Mucosa of stomach (tissue), 1 donor: ENCODE results near the gene NAIF1.

Experiments
- H3K27me3 ChIP-seq: one replicate; pipeline ENCODE4 v1.7.0; 2013; ENCODE audit warnings: mild to moderate bottlenecking, low read length; ENCODE audit not compliant: control insufficient read depth, insufficient read depth
- H3K36me3 ChIP-seq: one replicate; pipeline ENCODE4 v1.7.0; 2013; ENCODE audit warnings: low read length; ENCODE audit not compliant: control insufficient read depth, insufficient read depth
- H3K4me1 ChIP-seq: one replicate; pipeline ENCODE4 v1.7.0; 2013; ENCODE audit warnings: mild to moderate bottlenecking, low read length; ENCODE audit not compliant: control insufficient read depth, insufficient read depth
- H3K4me3 ChIP-seq: one replicate; pipeline ENCODE4 v1.7.0; 2013; ENCODE audit warnings: low read length
- H3K9ac ChIP-seq: one replicate; pipeline ENCODE4 v1.7.0; 2013; ENCODE audit warnings: mild to moderate bottlenecking, low read length, moderate library complexity
- H3K9me3 ChIP-seq: one replicate; pipeline ENCODE4 v1.7.0; 2013; ENCODE audit warnings: mild to moderate bottlenecking, low read length, moderate library complexity; ENCODE audit not compliant: control insufficient read depth
- donor health status: Pancreatic carcinoma.

The NAIF1 gene

DNA sequence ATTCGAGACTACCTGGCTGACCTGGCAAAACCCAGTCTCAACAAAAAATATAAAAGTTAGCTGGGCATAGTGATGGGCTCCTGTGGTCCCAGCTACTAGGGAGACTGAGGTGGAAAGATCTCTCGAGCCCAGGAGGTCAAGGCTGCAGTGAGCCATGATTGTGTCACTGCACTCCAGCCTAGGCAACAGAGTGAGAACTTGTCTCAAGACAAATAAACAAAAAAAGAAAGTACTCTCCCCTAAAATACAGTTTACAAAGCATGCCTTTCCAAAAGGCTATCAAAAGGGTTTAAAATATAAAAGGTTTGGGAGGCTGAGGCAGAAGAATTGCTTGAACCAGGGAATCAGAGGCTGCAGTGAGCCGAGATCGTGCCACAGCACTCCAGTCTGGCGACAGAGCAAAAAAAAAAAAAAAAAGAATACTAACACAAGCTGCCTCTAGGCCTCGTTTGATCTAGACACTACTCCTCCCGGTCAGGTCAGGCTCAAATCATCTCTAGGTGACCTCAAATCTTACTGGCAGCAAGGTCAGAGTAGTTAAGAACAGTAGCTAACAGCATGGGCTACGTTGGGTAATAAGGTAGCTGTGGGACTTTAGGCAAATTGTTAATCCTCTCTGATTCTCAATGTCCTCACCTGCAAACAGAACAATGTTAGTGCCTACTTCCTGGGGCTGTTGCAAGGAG, 9.3 kb downstream of the NAIF1 start:
- H3K4me3 ChIP-seq: no peak overlapping the region
- no peaks in the 10 kb centered on the region for H3K27me3 ChIP-seq
- peaks cover 22% of the 10 kb centered on the region for H3K4me1 ChIP-seq
- no peak overlapping the region for H3K9ac ChIP-seq
- H3K9me3 ChIP-seq: no peaks in the 10 kb centered on the region
- peaks cover 7% of the 10 kb centered on the region for H3K36me3 ChIP-seq

DNA sequence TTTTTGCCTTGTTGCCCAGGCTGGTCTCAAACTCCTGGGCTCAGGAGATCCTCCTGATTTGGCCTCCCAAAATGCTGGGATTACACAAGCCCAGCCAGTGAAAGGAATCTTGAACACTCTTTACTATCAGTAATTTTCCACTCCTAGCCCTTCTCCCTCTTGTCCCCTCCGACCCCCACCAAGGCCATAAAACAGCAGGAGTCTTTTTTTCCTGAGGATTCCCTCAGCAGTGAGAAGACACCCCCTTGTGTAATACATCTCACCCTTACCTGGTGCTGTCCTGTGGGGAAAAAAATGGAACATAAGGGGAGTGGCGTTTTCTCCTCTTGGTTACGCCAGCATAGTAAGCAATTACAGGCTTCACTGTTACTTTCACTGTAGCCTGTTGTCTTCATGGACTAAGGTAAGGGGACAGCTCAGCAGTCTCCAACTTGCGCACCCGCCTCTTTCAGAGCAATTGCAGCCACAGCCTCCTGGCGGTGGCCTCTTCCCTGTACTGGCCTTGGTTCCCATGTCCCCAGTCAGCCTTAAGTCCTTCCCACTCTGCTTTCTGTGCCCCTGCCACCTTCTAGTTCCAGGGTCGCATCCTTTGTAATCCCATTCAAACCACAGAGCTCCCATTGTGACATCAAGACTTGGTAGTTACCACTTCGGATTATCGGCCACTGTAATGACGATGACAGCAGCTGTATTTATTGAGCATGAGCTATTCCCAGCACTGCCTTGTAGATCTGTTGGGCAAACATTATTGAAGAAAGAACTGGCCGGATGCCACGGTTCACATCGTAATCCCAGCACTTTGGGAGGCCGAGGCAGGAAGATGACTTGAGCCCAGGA, 10.0 kb downstream of the NAIF1 start:
- no peaks in the 10 kb centered on the region for H3K9me3 ChIP-seq
- H3K4me1 ChIP-seq: peaks cover 25% of the 10 kb centered on the region
- no peak overlapping the region for H3K9ac ChIP-seq
- H3K27me3 ChIP-seq: no peaks in the 10 kb centered on the region
- no peaks in the 10 kb centered on the region for H3K36me3 ChIP-seq
- no peak overlapping the region for H3K4me3 ChIP-seq

DNA sequence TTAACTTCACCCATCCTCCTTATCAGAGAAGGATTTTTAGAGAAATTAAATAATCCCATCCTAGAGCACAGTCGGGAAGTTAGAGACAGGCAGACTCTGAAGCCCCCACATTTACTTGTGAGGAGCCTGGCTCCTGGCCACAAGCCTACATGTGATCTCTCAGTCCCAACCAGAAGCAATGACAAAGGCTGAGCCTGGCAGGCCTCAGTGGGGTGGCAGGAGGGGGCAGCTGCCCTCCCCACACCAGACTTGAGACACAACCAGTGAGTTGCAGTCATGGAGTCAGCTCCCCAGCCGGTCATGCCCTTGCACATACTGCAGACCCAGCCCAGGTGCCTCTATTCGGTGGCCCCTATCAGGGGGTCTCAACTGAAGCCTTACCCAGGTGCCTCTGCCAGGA, 11.0 kb downstream of the NAIF1 start:
- Histone ChIP-seq H3K4me1 (peaks cover 33% of the 10 kb centered on the region), H3K9me3 (no peaks in the 10 kb centered on the region), H3K27me3 (no peaks in the 10 kb centered on the region), H3K9ac (peak overlapping the region; percentile 48), H3K4me3 (no peak overlapping the region), H3K36me3 (no peaks in the 10 kb centered on the region)

DNA sequence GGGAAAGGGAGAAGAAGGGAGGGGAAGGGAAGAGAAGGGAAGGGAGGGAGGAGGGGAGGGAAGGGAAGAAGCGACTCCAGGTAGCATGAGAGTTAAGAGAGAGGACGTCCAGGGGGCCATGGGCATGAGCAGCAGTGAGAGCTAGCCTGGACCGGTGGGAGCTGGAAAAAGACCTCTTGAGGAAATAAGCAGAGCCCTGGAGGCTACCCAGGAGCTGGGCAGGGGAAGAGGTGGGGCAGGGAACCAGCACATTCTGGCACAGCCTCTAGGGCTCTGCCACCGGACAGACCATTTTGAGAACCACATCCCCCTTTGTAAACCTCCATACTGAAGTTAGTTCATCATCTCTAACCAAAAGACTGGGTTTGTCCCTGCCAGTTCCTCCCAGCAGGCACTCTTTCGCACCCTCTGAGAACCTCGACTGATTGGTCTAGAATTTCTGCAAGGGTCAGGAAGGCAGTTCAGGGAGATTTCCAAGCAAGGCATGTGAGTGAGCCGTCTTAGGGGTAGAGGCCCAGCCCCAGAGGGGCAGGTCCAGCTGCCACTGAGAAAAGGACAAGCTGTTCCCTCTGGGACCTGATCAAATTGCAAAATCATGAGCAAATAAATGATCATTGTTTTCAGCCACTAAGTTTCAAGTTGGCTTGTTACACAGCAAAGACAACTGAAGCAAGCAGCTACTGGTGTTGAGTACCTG, 11.6 kb downstream of the NAIF1 start:
- no peaks in the 10 kb centered on the region for H3K9me3 ChIP-seq
- peaks cover 39% of the 10 kb centered on the region for H3K4me1 ChIP-seq
- H3K36me3 ChIP-seq: no peaks in the 10 kb centered on the region
- peak overlapping the region; percentile 48 for H3K9ac ChIP-seq
- no peaks in the 10 kb centered on the region for H3K27me3 ChIP-seq
- no peak overlapping the region for H3K4me3 ChIP-seq

DNA sequence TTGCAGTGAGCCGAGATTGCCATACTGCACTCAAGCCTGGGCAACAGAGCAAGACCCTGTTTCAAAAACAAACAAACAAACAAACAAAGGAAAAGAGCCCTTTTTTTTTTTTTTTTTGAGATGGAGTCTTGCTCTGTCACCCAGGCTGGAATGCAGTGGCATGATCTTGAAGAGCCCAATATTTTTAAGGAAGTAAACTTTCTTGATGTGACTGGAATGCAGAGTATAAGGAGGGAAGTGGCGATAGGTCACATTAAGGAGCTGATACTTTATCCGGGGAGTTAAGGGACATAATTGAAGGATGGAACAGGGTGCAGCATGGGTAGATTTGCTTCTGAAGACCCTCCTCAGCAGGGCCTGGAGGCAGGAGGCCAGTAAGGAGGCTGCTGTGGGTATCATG, 13.0 kb downstream of the NAIF1 start:
- no peaks in the 10 kb centered on the region for H3K27me3 ChIP-seq
- H3K4me1 ChIP-seq: peaks cover 39% of the 10 kb centered on the region
- H3K9ac ChIP-seq: no peak overlapping the region
- H3K9me3 ChIP-seq: no peaks in the 10 kb centered on the region
- no peaks in the 10 kb centered on the region for H3K36me3 ChIP-seq
- H3K4me3 ChIP-seq: no peak overlapping the region

DNA sequence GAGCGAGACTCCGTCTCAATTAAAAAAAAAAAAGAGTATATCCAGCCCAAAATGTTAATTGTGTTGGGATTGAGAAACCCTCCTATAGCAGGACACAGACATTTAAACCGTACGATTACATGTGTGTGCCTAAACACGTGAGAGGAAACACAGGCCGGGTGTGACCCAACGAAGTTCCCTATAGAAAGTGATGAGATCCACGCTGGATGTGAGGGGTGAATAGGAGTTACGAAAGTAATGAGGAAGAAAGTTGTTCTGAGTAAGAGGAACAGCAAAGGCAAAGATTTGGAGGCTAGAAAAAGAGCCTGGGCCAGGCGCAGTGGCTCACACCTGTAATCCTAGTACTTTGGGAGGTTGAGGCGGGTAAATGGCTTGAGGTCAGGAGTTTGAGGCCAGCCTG, 13.6 kb downstream of the NAIF1 start:
- Histone ChIP-seq H3K36me3 (no peaks in the 10 kb centered on the region), H3K9ac (no peak overlapping the region), H3K9me3 (no peaks in the 10 kb centered on the region), H3K27me3 (no peaks in the 10 kb centered on the region), H3K4me3 (no peak overlapping the region), H3K4me1 (peaks cover 39% of the 10 kb centered on the region)

DNA sequence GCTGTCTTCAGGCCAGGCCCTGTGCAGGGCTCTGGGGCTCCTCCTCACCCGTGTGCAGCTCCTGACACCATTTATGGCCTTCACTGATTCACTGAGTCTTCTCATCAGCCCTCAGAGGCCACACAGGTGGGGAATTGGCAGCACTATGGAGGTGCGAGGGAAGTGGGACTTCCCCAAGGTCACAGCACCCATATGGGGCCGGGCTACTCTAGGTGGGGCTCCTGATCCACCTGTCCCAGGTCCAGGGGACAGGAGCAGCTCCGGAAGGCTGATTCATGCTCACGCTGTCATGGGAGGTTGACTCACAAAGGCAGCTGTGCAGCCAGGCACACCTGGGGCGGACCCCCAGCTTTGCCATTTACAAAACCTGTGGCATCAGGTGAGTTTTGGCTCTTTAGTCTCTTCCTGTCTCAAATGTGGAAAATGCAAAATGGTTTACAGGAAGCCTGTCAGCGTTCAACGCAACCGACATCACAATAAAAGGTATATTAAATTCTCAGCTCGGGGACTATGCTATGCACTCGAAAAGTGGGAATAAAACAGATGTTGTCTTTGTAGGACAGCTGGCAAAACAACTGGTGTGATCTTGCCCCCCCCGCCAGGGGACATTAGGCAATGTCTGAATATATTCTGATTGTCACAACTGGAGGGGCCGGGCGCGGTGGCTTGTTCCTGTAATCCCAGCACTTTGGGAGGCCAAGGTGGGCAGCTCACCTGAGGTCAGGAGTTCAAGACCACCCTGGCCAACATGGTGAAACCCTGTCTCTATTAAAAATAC, 15.0 kb downstream of the NAIF1 start:
- Histone ChIP-seq H3K9me3 (no peaks in the 10 kb centered on the region), H3K4me1 (peaks cover 34% of the 10 kb centered on the region), H3K4me3 (no peak overlapping the region), H3K9ac (no peak overlapping the region), H3K27me3 (no peaks in the 10 kb centered on the region), H3K36me3 (no peaks in the 10 kb centered on the region)

DNA sequence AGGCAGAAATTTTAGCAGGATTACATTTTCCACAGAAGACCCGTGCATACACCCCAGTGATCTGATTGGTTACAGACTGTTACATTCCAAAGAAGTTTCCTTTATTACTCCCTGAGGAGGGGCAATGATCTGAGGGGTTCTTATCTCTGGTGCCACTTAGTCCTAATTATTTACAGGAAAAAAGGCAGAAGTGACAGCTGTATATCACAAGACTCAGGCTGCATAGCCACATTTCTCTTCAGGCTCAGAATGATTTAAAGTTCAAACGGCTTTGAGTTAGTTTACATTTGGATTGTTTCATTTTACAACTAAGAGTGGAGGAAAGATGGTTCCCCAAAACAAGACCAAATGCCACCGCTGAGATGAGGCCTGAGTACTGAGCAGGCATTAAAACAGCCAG, 17.3 kb downstream of the NAIF1 start:
- no peaks in the 10 kb centered on the region for H3K9me3 ChIP-seq

DNA sequence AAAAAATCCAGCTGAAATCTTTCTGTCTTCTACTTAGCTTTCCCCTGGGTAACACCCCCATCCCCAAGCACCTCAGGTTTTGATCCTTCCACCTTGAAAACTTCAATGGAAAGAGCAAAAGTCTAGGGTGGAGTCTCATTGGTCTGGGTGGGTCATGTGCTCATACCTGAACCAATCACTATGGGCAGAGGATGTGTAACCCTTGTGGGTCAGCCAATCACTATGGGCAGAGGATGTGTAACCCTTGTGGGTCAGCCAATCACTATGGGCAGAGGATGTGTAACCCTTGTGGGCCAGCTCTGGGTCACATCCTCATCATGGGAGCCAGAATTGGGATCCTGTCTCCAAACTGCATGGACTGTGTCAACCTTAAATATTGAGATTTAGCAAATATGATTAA, 18.5 kb downstream of the NAIF1 start:
- no peak overlapping the region for H3K9ac ChIP-seq
- no peaks in the 10 kb centered on the region for H3K36me3 ChIP-seq
- no peaks in the 10 kb centered on the region for H3K9me3 ChIP-seq
- H3K27me3 ChIP-seq: no peaks in the 10 kb centered on the region
- no peak overlapping the region for H3K4me3 ChIP-seq
- H3K4me1 ChIP-seq: peaks cover 17% of the 10 kb centered on the region

More for the DNA sequence above, 17.3 kb downstream of the NAIF1 start:
- H3K36me3 ChIP-seq: no peaks in the 10 kb centered on the region
- H3K9ac ChIP-seq: no peak overlapping the region
- peaks cover 17% of the 10 kb centered on the region for H3K4me1 ChIP-seq
- H3K4me3 ChIP-seq: no peak overlapping the region
- H3K27me3 ChIP-seq: no peaks in the 10 kb centered on the region

DNA sequence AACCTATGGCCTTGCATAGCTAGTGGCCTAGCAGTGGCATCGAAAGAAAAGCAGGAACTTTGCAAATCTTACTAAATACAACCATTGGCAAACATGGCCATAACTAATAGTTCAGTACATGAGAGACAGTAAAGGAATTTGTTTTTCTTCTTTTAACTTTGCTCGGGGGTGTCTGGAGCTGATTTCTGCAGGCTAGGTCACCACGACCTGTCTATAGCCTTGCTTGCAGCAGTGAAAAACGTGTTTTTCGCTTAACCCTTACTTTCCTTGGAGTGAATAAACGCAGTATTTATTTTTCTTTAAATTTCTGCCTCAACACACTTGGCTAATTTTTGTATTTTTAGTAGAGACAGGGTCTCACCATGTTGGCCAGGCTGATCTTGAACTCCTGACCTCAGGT, 19.9 kb downstream of the NAIF1 start:
- Histone ChIP-seq H3K36me3 (no peaks in the 10 kb centered on the region), H3K4me3 (no peak overlapping the region)

DNA sequence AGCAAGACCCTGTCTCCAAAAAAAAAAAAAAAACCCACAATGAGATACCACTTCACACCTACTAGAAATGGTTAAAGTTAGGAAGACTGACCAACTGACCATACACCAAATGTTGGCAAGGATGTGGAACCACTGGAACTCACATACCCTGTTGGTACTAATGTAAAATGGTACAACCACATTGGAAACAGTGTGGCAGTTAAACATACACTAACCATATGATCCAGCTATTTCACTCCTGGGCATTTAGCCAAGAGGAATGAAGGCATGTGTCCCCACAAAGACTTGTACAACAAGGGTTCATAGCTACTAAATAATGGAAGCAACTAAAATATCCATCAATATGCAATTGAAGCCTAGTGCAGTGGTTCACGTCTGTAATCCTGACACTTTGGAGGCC, 21.3 kb downstream of the NAIF1 start:
- Histone ChIP-seq H3K9ac (no peak overlapping the region), H3K4me1 (peaks cover 3% of the 10 kb centered on the region)

More for the DNA sequence above, 19.9 kb downstream of the NAIF1 start:
- H3K27me3 ChIP-seq: no peaks in the 10 kb centered on the region
- H3K4me1 ChIP-seq: peaks cover 15% of the 10 kb centered on the region
- H3K9me3 ChIP-seq: no peaks in the 10 kb centered on the region
- H3K9ac ChIP-seq: no peak overlapping the region

More for the DNA sequence above, 21.3 kb downstream of the NAIF1 start:
- Histone ChIP-seq H3K9me3 (no peaks in the 10 kb centered on the region), H3K4me3 (no peak overlapping the region), H3K36me3 (no peaks in the 10 kb centered on the region), H3K27me3 (no peaks in the 10 kb centered on the region)
